Skin epidermis (tissue), 12 donors: ENCODE data around the gene KMT2C.
A peak's percentile ranks its signal among the peaks of the same experiment; 100 is the strongest.

Experiments
- H3K27ac ChIP-seq, 21 experiments: fragments of 200-600 bp; sonication (generic) in 11 of 21; one replicate each; pipeline ENCODE4 v1.5.0; 2020; ENCODE audit warnings: mild to moderate bottlenecking in 3 of 21, inconsistent platforms in 2 of 21, moderate library complexity in 2 of 21
- H3K4me3 ChIP-seq, 7 experiments: fragments of 200-600 bp; sonication (generic) in 2 of 7; one replicate each; pipeline ENCODE4 v1.5.0; 2020; ENCODE audit warnings: inconsistent platforms in 2 of 7, mild to moderate bottlenecking in 2 of 7, moderate library complexity in 1 of 7

KMT2C gene

GRCh38 chr7:152162287-152162686 lies 273.5 kb downstream of the KMT2C start:
- Histone ChIP-seq H3K4me3 (no peak overlapping the region), H3K27ac (peak overlapping the region in 1 of 21 experiments; percentile 11)

- H3K4me3 ChIP-seq = no peak overlapping the region
- no peak overlapping the region for H3K27ac ChIP-seq
These were observed 274.6 kb downstream of the KMT2C start for GRCh38 chr7:152161171-152161570.

GRCh38 chr7:152158801-152159587 lies 276.8 kb downstream of the KMT2C start:
- no peak overlapping the region for H3K27ac ChIP-seq

GRCh38 chr7:152152267-152152666 lies 283.5 kb downstream of the KMT2C start:
- Histone ChIP-seq H3K27ac (no peak overlapping the region), H3K4me3 (no peak overlapping the region)

More at GRCh38 chr7:152158801-152159587, 276.8 kb downstream of the KMT2C start:
- H3K4me3 ChIP-seq = no peak overlapping the region

GRCh38 chr7:152149363-152149762 lies 286.4 kb downstream of the KMT2C start:
- Histone ChIP-seq H3K27ac (no peak overlapping the region), H3K4me3 (no peak overlapping the region)

GRCh38 chr7:152148706-152149105 lies 287.1 kb downstream of the KMT2C start:
- no peak overlapping the region for H3K4me3 ChIP-seq
- no peak overlapping the region for H3K27ac ChIP-seq

GRCh38 chr7:152145853-152146466 lies 289.8 kb downstream of the KMT2C start:
- Histone ChIP-seq H3K27ac (peak overlapping the region in 6 of 21 experiments; percentile 1 to 79 (median 51)), H3K4me3 (no peak overlapping the region)

- H3K4me3 ChIP-seq = no peak overlapping the region
- H3K27ac ChIP-seq = peak overlapping the region in 8 of 21 experiments; percentile 1 to 79 (median 40)
These were observed 291.1 kb downstream of the KMT2C start for GRCh38 chr7:152144557-152145245.

GRCh38 chr7:152142976-152143595 lies 292.7 kb downstream of the KMT2C start:
- no peak overlapping the region for H3K4me3 ChIP-seq
- H3K27ac ChIP-seq = peak overlapping the region in 3 of 21 experiments; percentile 47 to 79 (median 56)

GRCh38 chr7:152140560-152140959 lies 295.2 kb downstream of the KMT2C start:
- Histone ChIP-seq H3K4me3 (no peak overlapping the region), H3K27ac (no peak overlapping the region)

GRCh38 chr7:152140067-152140466 lies 295.7 kb downstream of the KMT2C start:
- H3K4me3 ChIP-seq = no peak overlapping the region
- no peak overlapping the region for H3K27ac ChIP-seq

GRCh38 chr7:152137476-152138025 lies 298.3 kb downstream of the KMT2C start:
- H3K27ac ChIP-seq = no peak overlapping the region
- no peak overlapping the region for H3K4me3 ChIP-seq

- no peak overlapping the region for H3K4me3 ChIP-seq
These were observed 299.1 kb downstream of the KMT2C start for GRCh38 chr7:152136686-152137085.

GRCh38 chr7:152133804-152134203 lies 302.0 kb downstream of the KMT2C start:
- H3K4me3 ChIP-seq = no peak overlapping the region
- H3K27ac ChIP-seq = no peak overlapping the region

More at GRCh38 chr7:152136686-152137085, 299.1 kb downstream of the KMT2C start:
- H3K27ac ChIP-seq = peak overlapping the region in 1 of 21 experiments; percentile 6

GRCh38 chr7:152132812-152133211 lies 303.0 kb downstream of the KMT2C start:
- H3K27ac ChIP-seq = no peak overlapping the region
- no peak overlapping the region for H3K4me3 ChIP-seq

- no peak overlapping the region for H3K4me3 ChIP-seq
These were observed 303.8 kb downstream of the KMT2C start for GRCh38 chr7:152131981-152132494.

GRCh38 chr7:152130658-152131590 lies 304.9 kb downstream of the KMT2C start:
- Histone ChIP-seq H3K27ac (no peak overlapping the region), H3K4me3 (no peak overlapping the region)

More at GRCh38 chr7:152131981-152132494, 303.8 kb downstream of the KMT2C start:
- no peak overlapping the region for H3K27ac ChIP-seq

- H3K4me3 ChIP-seq = no peak overlapping the region
These were observed 306.1 kb downstream of the KMT2C start for GRCh38 chr7:152129682-152130081.

More at GRCh38 chr7:152129682-152130081, 306.1 kb downstream of the KMT2C start:
- H3K27ac ChIP-seq = no peak overlapping the region
